NCI-H748 (cell line): ENCODE data around the gene PLEKHM2.
A peak's percentile ranks its signal among the peaks of the same experiment; 100 is the strongest.

ENCODE experiments used
- DNase-seq: peaks from one replicate; lab custom pipeline; 2025; ENCODE audit not compliant: unreplicated experiment; lab: John Stamatoyannopoulos, UW

PLEKHM2 gene

DNA sequence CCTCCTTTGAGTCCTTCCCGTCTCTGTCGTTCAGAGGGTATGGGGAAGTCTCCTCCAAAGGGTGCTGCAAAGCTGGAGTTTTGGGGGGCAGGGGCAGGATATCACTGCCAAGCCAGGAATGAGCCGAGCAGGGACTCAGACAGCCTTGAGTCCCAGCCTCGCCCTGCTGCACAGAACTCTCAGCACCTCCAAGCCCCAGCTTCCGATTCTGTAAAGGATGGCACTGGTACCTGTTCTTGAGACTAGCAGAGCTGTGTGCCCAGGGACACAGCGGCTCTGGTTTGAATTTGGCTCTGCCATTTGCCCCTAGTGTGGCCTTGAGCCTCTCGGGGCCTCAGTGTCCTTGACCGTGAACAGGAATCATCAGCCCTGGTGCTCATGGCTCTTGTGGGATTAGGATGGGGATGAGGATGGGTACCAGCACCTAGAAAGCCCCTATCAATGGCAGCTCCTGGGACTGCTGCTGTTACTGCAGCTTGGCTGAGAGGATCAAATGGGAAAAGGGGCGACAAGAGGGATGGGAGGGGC, 73.0 kb downstream of the PLEKHM2 start:
- DNase-seq: no peak

DNA sequence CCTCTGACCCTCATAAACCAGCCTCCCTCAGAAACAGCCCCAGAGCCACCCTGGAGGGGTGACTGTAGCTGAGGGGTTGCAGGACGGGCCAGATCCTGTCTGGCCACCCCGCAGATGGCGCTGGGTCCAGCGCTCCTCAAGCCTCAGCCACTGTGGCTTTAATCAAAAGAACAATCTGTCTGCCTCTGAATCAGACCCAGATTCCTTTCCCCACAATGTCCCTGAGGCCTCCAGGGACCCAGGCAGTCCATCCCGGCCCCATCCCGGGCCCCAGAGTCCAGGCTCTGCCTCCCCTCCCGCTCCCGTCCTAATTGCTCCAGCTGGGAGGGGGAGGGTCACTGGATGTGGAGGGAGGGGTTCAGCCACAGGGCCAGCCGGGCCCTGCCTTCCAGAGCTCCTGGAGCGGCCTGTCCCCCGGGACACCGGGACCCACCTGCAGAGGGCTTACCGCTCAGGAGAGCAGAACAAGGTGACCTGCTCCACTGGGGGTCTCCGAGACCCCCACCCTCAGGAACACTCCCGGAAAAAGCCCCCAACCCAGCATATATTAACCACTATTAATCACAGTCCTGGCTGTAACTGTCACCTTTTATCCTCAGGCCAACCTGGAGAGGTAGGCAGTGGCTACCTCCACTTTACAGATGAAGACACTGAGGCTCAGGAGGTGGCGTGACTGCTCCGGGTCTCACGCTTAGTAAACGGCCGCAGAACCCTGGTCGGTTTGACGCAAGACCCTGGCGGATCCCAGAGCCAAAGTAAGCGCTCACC, 73.6 kb downstream of the PLEKHM2 start:
- DNase-seq: peak; percentile 19

DNA sequence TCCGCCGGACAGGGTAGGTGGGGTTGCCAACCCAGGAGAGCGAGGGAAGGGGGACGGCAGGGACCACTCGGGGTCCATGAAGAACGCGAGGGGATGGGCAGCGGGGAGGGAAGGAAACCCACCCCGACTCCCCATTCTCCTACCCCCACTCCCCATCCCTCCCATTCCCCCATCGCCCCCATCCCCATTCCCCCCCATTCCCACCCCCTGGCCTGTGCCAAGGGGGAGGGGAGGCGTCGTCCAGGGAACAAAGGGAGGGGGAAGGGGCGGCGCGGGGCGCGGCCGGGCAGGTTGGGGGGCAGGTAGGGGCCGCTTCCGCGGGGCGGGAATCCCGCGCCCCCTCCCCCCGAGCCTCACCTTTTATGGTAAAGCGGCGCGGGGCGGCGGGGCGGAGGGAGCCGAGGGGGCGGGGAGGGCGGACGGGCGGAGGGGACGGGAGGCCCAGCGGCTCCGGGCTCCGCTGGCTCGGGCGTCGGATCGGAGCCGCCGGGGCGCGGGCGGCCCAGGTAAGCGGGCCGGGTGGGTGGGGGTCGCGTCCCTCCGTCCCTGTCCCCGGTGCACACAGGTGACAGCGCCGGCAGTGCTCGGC, 74.3 kb downstream of the PLEKHM2 start, which contains the start of gene FBLIM1:
Gene FBLIM1 (plus strand): TSS at position 453 of the 589 bp plus-strand sequence. CDS start 6,189 bp downstream, outside the sequence.
- DNase-seq: peak; percentile 38

DNA sequence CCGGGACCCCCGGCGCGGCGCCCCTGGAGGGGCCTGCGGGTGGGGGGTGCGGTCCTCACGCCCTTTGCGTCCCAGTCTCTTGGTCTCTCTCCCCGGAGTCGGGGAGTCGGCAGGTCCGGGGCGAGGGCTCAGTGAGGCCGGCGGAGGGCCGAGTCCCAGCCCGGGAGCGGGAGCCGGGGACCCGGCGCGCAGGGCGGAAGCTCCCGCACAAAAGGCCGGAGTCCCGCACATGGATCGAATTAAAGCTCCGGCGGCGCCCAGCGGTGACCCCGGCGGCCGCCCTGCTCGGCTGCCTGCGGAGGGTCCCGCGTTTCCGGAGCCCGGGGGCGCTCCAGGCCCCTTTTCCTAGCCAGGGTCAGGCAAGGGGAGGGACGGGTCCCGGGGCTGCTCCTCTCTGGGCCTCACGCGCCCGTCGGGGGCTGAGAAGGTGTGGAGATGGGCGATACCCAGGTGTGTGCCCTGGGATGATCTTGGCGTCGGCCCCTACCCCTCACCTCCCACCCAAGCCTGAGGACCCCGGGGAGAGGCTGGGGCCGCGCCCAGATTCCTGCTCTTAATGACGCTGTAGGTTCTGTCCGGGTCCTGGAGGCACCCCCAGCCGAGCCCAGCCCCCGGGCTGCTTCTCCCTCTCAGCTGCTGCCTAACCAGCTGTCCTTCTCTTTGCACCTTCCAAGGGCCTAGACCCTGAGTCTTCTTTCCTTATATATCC, 75.0 kb downstream of the PLEKHM2 start:
- DNase-seq: no peak

DNA sequence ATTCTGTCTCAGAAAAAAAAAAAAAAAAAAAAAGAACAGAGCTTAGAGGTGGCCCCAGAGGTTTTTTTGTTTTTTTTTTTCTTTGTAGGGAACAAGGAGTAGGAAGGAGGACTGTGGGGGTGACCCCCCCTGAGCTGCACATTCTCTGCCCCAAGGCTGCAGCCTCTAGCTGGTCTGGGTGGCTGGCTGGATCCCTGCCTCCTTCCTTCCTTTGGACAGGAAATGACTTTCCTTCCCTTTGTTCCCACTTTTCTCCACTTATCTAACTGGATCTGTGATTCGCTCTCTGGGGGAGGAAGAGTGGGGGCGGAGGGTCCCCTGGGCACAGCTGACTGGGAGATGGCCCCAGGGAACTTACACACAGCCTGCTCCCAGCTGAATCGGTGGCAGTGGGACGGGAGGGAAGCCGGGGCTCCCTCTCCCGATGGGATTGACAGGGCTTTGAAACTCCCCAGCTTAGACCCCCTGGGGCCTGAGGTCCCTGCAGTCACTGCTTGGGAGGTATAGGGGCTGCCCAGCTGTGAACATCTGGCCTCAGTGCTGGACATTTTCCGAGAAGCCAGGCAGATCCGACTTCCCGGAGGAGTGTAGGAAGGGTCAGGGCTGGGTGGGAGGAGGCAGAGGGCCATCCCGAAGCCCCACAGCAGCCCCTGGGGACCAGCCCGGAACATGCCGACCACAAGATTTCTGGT, 76.5 kb downstream of the PLEKHM2 start:
- no peak for DNase-seq

DNA sequence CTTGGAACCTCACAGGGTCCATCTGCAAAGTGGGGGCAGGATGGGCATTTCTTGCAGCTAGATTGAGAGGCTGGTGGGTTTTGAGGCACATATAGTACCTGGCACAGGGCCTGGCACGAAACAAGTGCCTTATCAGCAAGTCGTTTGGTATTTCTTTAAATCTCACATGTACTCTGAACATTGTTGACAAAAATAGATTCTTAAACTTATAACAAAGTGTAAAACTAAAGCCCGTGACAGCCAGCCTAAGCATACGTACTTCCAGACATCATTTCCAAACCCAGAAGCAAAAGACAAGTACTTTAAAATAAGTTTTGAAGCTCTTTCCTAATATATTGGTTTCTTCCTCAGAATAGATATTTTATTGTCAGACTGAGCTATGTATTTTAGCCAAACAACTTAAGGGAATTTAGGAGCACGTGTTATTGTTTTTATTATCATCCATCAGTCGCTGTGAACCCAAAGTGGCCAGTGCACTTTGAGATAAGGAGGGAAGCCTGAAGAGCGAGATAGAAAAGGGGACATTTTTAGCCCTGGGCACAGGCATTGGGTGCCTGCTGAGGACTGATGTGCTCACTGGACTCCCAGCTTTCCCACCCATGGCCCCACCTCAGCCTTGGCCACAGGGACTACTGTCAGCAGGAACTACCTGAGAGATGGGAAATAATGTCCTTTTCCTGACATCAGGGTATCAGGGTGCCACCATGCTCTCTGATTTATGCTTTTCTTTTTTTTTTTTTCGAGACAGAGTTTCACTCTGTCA, 77.4 kb downstream of the PLEKHM2 start:
- DNase-seq: no peak

DNA sequence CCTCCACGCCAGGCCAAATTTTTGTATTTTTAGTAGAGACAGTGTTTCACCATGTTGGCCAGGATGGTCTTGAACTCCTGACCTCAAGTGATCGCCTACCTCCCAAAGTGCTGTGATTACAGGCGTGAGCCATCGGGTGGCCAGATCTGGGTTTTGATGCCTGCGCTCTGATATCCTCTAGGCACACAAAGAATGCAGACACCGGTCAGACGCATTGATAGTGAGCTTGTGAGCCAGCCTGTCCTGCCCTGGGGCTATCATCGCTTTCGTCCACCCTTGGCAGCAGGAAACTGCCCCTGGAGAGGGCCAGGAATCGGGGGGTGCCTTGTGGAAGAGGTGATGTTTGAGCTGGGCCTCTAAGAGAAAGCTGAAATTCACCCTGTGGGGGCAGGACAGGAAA, 78.4 kb downstream of the PLEKHM2 start:
- DNase-seq: no peak

DNA sequence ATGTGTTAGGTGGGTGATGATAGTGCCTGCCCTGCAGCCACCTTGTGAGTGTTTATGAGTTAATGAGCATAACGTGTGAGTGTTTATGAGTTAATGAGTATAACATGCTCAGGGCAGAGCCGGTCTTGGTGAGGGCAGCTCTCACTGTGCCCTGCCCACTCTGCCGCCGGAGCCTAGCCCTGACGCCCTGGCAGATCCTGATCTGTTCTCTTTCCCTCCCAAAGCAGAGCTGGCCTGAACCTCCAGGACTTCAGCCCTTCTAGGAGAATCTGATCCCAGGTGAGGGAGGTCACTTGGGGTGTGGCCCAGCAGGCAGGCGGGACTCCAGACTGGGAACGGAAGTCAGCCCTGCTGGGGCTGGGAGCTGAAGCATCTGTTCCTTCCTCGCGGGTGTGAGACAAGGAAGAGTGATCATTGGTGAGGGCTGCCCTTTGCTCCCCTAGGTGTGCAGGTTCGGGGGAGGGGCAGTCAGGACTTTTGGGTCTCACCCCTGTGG, 80.2 kb downstream of the PLEKHM2 start:
- DNase-seq: no peak

DNA sequence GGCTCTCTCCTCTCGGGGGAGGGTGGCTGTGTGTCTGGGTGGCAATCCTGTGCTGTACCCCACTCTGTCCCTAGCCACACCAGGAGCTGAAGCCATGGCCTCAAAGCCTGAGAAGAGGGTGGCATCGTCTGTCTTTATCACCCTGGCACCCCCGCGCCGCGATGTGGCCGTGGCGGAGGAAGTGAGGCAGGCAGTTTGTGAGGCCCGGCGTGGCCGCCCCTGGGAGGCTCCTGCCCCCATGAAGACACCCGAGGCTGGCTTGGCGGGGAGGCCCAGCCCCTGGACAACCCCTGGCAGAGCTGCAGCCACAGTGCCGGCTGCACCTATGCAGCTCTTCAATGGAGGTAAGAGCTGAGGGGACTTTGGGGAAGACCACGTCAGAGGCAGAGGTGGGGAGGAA, 80.8 kb downstream of the PLEKHM2 start:
- no peak for DNase-seq

DNA sequence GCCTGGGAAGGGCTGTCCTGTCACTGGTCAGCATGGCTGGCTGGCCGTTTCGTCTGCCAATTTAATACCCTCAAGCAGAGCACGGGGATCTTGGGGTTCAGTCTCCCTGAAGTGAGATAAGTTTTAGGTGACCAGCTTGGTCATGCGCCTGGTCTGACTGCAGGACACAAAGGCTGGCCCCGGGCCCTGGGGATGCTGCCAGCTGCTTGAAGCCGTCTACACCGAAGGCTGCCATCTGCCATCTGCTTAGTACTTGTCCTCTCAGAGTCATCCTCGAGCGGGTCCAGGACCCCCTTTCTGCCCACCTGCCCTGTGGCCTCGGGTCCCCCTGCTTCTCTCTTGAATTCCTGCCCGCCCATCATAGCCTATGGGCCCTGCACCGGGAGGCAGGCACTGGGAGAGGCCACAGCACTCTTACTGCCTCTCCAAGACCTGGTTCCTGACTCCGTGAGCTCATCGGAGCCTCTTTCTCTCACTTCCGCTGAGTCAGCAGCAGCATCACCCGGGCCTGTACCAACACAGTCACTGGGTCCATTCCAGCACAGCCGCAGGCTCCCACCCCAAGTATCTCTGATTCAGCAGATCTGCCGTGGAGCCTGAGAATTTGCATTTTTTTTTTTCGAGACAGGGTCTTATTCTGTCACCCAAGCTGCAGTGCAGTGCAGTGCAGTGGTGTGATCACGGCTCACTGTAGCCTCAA, 81.5 kb downstream of the PLEKHM2 start:
- DNase-seq: no peak

DNA sequence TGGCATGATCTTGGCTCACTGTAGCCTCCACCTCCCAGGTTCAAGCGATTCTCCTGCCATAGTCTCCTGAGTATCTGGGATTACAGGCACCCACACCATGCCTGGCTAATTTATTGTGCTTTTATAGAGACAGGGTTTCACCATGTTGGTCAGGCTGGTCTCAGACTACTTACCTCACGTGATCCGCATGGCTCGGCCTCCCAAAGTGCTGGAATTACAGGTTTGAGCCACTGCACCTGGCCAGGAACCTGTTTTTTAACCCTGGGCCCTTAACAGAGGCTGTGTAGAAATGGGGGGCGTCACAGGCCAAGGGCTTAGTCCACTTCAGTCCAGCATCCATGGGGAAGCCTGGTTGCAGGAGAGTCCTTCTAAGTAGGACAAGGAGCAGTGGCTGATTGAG, 83.8 kb downstream of the PLEKHM2 start:
- no peak for DNase-seq

DNA sequence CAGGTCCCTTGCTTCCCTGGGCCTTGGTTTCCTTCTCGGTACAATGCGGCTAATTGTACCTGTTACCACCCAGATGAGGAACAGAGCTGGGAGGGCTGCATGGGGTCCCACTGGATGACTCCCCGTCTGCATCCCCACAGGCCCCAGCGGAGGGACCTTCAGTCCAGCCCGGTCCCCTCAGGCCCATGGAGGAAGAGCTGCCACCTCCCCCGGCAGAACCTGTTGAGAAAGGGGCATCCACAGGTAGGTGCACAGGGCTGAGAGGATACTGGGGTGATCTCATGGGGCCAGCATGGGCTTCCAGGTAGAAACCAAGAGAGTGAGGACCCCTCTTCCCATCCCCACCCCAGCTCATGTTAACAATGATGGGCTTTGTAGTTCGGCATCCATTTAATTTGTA, 84.3 kb downstream of the PLEKHM2 start:
- DNase-seq: no peak

DNA sequence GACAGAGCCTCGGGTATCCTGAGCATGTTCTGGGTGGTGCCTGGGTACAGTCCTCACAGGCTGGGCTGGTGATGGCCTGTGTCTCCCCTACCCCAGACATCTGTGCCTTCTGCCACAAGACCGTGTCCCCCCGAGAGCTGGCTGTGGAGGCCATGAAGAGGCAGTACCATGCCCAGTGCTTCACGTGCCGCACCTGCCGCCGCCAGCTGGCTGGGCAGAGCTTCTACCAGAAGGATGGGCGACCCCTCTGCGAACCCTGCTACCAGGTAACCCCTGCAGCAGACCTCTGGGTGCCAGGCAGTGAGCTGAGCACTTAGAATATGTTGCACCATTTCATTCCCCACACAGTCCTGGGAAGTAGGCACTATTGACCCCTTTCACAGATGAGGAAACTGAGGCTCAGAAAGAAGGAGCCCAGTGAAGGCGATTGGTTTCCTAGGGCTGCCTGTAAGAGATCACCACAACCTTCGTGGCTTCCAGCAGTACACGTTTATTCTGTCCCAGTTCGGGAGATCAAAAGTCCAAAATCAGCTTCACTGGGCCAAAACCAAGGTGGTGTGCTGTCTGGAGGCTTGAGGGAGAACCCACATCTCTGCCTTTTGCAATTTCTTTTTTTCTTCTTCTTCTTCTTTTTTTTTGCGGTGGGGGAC, 86.3 kb downstream of the PLEKHM2 start:
- DNase-seq: no peak

DNA sequence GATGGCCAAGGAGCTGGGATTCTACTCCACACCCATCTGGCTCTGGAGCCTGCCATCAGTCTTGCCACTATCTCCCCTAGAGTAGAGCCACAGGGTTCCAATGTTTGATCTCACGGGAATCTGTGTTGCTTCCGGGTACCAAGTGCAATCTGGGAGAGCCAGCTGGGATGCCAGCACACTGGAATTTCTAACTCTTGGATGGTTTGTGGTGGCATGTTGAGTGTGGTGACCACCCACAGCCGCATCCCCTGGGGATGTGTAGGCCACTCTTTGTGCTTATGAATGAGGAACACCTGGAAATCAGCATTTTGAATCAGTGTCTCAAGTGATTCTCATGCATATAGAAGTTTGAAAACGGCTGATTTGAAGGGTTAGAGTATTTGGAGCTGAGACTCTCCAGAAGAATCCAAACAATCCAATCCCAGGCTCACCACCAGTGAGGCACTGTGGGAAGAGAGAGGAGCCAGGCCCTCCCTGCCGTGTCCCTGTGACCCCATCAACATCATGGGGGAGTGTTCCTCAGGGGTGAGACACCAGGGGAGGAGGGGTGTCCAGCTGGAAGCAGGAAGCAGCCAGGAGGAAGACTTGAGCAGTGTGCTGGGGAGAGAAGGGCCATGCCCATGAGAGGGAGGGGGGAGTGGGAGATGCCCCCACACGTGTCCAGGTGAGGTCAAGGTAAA, 87.9 kb downstream of the PLEKHM2 start:
- DNase-seq: no peak

DNA sequence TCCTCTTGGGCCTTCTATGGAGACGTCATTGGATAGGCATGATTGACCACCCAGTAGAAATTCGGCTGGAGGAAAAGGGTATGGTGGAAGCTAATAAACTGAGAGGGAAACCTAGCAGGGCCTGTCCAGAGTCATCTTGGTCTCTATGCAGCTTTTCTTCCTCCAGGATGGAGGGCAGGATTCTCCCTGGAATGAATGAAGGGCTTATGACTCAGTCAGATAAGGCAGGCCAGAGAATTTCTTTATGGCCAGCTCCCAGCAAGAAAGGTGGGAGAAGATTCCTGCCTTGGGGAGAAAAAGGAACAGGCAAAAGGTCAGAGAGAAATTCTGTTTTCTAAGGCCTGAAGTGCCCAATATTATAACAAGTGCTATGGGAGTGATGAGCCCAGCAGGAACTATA, 91.6 kb downstream of the PLEKHM2 start:
- DNase-seq: no peak

DNA sequence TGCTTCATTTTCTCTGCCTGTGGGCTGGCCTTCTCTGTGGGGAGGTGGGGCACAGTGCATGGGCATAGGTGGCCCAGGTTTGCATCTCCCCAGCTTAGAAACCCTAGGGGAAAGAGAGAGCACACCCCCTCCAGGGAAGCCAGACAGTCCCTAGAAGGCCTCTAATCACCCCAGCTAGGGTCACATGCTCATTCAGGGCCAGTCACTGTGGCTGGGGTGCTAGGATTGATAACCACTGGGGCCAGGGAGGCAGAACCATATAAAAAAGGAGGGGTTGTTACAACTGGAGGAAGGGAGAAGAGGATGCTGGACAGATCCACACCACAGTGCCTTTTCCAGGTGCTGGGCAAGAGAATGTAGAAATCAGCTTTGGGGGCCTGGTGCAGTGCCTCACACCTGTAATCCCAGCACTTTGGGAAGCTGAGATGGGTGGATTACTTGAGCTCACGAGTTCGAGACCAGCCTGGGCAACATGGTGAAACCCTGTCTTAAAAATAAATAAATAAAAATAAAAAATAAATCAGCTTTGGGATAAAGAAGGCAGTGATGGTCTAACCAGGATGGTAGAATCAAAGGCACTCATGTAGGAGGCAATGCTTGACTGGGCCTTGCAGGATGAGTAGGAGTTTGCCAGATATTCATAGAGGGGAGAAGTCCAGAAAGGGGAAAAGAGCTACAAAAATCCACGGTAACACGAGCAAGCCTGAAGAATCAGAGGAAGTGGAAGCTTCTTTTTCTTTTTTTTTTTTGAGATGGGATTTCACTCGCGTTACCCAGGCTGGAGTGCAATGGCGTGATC, 94.0 kb downstream of the PLEKHM2 start:
- DNase-seq: no peak
